HUES6 (cell line): ENCODE measurements around the gene NRP1.

ENCODE experiments used
- H3K27ac ChIP-seq: 2 replicates; pipeline ENCODE4 v1.7.0; 2013; ENCODE audit warnings: low read depth, mild to moderate bottlenecking, low read length, inconsistent platforms
- H3K27me3 ChIP-seq: 2 replicates; pipeline ENCODE4 v1.6.1; 2013; ENCODE audit warnings: low read length; ENCODE audit not compliant: control insufficient read depth, insufficient read depth
- H3K36me3 ChIP-seq: 2 replicates; pipeline ENCODE4 v1.6.1; 2013; ENCODE audit warnings: low read length; ENCODE audit not compliant: control insufficient read depth, insufficient read depth
- H3K4me1 ChIP-seq: 2 replicates; pipeline ENCODE4 v1.6.1; 2013; ENCODE audit warnings: low read length; ENCODE audit not compliant: control insufficient read depth, insufficient read depth
- H3K4me3 ChIP-seq: 2 replicates; pipeline ENCODE4 v1.5.1; 2013; ENCODE audit warnings: low read depth, low read length
- H3K9ac ChIP-seq: one replicate; pipeline ENCODE4 v1.6.1; 2013; ENCODE audit warnings: mild to moderate bottlenecking, low read length
- H3K9me3 ChIP-seq: 2 replicates; pipeline ENCODE4 v1.6.1; 2013; ENCODE audit warnings: low read depth, low read length; ENCODE audit not compliant: control insufficient read depth, insufficient read depth

The NRP1 gene

GRCh38 chr10:33260403-33261149 is 73.9 kb downstream of the NRP1 start:
- Histone ChIP-seq H3K27ac (no peak overlapping the region), H3K9me3 (no peaks in the 10 kb centered on the region), H3K4me3 (no peak overlapping the region), H3K36me3 (no peaks in the 10 kb centered on the region), H3K9ac (no peak overlapping the region), H3K27me3 (no peaks in the 10 kb centered on the region), H3K4me1 (peaks cover 13% of the 10 kb centered on the region)

- H3K36me3 ChIP-seq, result no peaks in the 10 kb centered on the region
- H3K4me1 ChIP-seq, result peaks cover 13% of the 10 kb centered on the region
- no peak overlapping the region for H3K9ac ChIP-seq
- H3K9me3 ChIP-seq, result no peaks in the 10 kb centered on the region
- no peak overlapping the region for H3K27ac ChIP-seq
- no peaks in the 10 kb centered on the region for H3K27me3 ChIP-seq
- H3K4me3 ChIP-seq, result no peak overlapping the region
Measured at GRCh38 chr10:33258967-33259366, 75.5 kb downstream of the NRP1 start.

- peaks cover 6% of the 10 kb centered on the region; the same call in 1 of the 2 replicates for H3K36me3 ChIP-seq
- no peak overlapping the region for H3K9ac ChIP-seq
- no peaks in the 10 kb centered on the region for H3K9me3 ChIP-seq
- no peak overlapping the region for H3K4me3 ChIP-seq
- H3K27ac ChIP-seq, result no peak overlapping the region
- peaks cover 13% of the 10 kb centered on the region for H3K4me1 ChIP-seq
- H3K27me3 ChIP-seq, result no peaks in the 10 kb centered on the region
Measured at GRCh38 chr10:33257439-33258080, 76.9 kb downstream of the NRP1 start.

GRCh38 chr10:33256458-33256857 is 78.0 kb downstream of the NRP1 start:
- H3K36me3 ChIP-seq, result peaks cover 6% of the 10 kb centered on the region; the same call in 1 of the 2 replicates
- no peaks in the 10 kb centered on the region for H3K9me3 ChIP-seq
- H3K9ac ChIP-seq, result no peak overlapping the region
- no peak overlapping the region for H3K27ac ChIP-seq
- no peak overlapping the region for H3K4me3 ChIP-seq
- H3K27me3 ChIP-seq, result no peaks in the 10 kb centered on the region
- H3K4me1 ChIP-seq, result peaks cover 13% of the 10 kb centered on the region

- no peak overlapping the region for H3K4me3 ChIP-seq
- H3K27ac ChIP-seq, result no peak overlapping the region
- H3K27me3 ChIP-seq, result no peaks in the 10 kb centered on the region
- H3K36me3 ChIP-seq, result peaks cover 8% of the 10 kb centered on the region; the same call in 1 of the 2 replicates
- H3K9me3 ChIP-seq, result no peaks in the 10 kb centered on the region
- no peak overlapping the region for H3K9ac ChIP-seq
- H3K4me1 ChIP-seq, result peaks cover 13% of the 10 kb centered on the region
Measured at GRCh38 chr10:33254556-33255160, 79.8 kb downstream of the NRP1 start.

GRCh38 chr10:33253411-33253810 is 81.1 kb downstream of the NRP1 start:
- Histone ChIP-seq H3K4me1 (peaks cover 3% of the 10 kb centered on the region; the same call in 1 of the 2 replicates), H3K9me3 (no peaks in the 10 kb centered on the region), H3K36me3 (peaks cover 9% of the 10 kb centered on the region; the same call in 1 of the 2 replicates), H3K4me3 (no peak overlapping the region), H3K27ac (no peak overlapping the region), H3K9ac (no peak overlapping the region), H3K27me3 (no peaks in the 10 kb centered on the region)

- Histone ChIP-seq H3K27me3 (no peaks in the 10 kb centered on the region), H3K36me3 (peaks cover 9% of the 10 kb centered on the region; the same call in 1 of the 2 replicates), H3K9ac (no peak overlapping the region), H3K27ac (no peak overlapping the region), H3K9me3 (no peaks in the 10 kb centered on the region), H3K4me1 (no peaks in the 10 kb centered on the region), H3K4me3 (no peak overlapping the region)
Measured at GRCh38 chr10:33252794-33253203, 81.7 kb downstream of the NRP1 start.

GRCh38 chr10:33252324-33252723 is 82.1 kb downstream of the NRP1 start:
- Histone ChIP-seq H3K27ac (no peak overlapping the region), H3K27me3 (no peaks in the 10 kb centered on the region), H3K36me3 (peaks cover 9% of the 10 kb centered on the region; the same call in 1 of the 2 replicates), H3K4me3 (no peak overlapping the region), H3K9me3 (no peaks in the 10 kb centered on the region), H3K4me1 (no peaks in the 10 kb centered on the region), H3K9ac (no peak overlapping the region)

GRCh38 chr10:33249659-33250345 is 84.7 kb downstream of the NRP1 start:
- Histone ChIP-seq H3K9me3 (no peaks in the 10 kb centered on the region), H3K36me3 (peaks cover 9% of the 10 kb centered on the region; the same call in 1 of the 2 replicates), H3K4me3 (no peak overlapping the region), H3K9ac (no peak overlapping the region), H3K4me1 (no peaks in the 10 kb centered on the region), H3K27me3 (no peaks in the 10 kb centered on the region), H3K27ac (no peak overlapping the region)

GRCh38 chr10:33249137-33249536 is 85.3 kb downstream of the NRP1 start:
- no peaks in the 10 kb centered on the region for H3K27me3 ChIP-seq
- no peaks in the 10 kb centered on the region for H3K9me3 ChIP-seq
- peaks cover 9% of the 10 kb centered on the region; the same call in 1 of the 2 replicates for H3K36me3 ChIP-seq
- no peak overlapping the region for H3K27ac ChIP-seq
- no peaks in the 10 kb centered on the region for H3K4me1 ChIP-seq
- H3K4me3 ChIP-seq, result no peak overlapping the region
- H3K9ac ChIP-seq, result no peak overlapping the region
